ENCODE measurements around the gene TTYH1. TPM values are rescaled to one million over a fixed set of nuclear protein-coding genes. Genes with fewer than 3 reads are reported as not detected.

Gene TTYH1
- total and polyA plus RNA-seq, 9 of the 15 experiments (the other 6 are each of a cell fraction or from before 2014, with no cell fraction given), result 0.08 TPM; not detected in 8

DNA sequence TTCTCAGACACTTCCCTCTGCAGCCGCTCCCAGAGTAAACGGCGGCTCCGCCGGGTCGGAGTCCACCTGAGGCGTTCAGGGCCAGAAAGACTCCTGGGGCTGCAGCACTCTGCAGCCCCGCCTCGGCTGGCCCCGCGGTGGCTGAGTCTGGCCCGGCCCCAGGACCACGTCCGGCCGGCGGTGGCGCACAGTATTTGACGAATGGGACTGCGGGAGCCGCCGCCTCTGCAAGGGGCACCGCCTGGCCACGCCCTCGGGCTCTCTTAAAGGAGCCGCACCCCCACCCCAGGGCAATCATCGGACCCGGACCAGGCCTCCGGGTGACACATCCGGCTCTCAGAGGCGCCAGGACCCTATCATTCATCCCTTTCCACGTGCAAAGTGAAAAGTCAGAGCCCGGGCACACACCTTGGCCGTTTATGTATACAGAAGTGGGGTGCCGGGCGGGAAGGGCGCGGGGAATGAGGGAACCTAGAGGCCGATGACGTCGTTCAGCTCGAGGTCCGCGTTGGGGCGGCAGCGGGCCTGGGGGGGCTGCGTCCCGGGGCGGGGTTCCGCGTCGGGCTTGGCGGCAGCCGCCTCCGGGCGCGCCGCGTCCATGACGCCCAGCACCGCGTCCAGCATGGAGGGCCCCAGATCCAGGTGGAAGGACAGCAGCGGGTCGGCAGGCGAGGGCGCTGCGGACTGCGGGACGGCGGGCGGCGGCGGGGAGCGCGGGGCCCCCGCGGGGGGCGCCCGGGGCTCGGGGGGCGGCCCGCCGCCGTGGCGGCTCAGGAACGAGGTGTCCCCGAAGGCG is 49.6 kb downstream of the TTYH1 start (continued):
- TF ChIP-seq, protein P1, sequence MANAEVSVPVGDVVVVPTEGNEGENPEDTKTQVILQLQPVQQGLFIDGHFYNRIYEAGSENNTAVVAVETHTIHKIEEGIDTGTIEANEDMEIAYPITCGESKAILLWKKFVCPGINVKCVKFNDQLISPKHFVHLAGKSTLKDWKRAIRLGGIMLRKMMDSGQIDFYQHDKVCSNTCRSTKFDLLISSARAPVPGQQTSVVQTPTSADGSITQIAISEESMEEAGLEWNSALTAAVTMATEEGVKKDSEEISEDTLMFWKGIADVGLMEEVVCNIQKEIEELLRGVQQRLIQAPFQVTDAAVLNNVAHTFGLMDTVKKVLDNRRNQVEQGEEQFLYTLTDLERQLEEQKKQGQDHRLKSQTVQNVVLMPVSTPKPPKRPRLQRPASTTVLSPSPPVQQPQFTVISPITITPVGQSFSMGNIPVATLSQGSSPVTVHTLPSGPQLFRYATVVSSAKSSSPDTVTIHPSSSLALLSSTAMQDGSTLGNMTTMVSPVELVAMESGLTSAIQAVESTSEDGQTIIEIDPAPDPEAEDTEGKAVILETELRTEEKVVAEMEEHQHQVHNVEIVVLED (CRISPR knock-in tag; IDR thresholded peaks at IDR 0.05), result no peak
- TF ChIP-seq ZNF408 (CRISPR knock-in tag; IDR thresholded peaks at IDR 0.05; ENCODE audit: low read depth) (no peak), ZNF217 (CRISPR knock-in tag; IDR thresholded peaks at IDR 0.05) (no peak), CC2D1A (IDR thresholded peaks at IDR 0.05) (no peak), TCF7L2 (IDR thresholded peaks at IDR 0.05; ENCODE audit: low read depth, low read length) (no peak), ZKSCAN3 (CRISPR knock-in tag; IDR thresholded peaks at IDR 0.05) (no peak), ATF7 (IDR thresholded peaks at IDR 0.05) (peak; percentile 88), CEBPB (tag; IDR thresholded peaks at IDR 0.05) (no peak), RBFOX2 (IDR thresholded peaks at IDR 0.05; ENCODE audit: low read depth, low read length) (peak; percentile 92), STAG1 (CRISPR knock-in tag; IDR thresholded peaks at IDR 0.05; ENCODE audit: borderline replicate concordance) (no peak), ZNF23 (CRISPR knock-in tag; IDR thresholded peaks at IDR 0.05) (no peak), CBX3 (IDR thresholded peaks at IDR 0.05; ENCODE audit: borderline replicate concordance in 1 of 2, low read length in 2 of 2) (no peak), RBM34 (IDR thresholded peaks at IDR 0.05; ENCODE audit: borderline replicate concordance, insufficient read depth, low read length) (no peak), CTBP1 (IDR thresholded peaks at IDR 0.05; ENCODE audit: borderline replicate concordance) (peak; percentile 45; the same call in 1 of the 2 replicates), CBX5 (IDR thresholded peaks at IDR 0.05; ENCODE audit: borderline replicate concordance, low read depth) (no peak), MTA1 (IDR thresholded peaks at IDR 0.05; ENCODE audit: borderline replicate concordance) (peak; percentile 95)
- TF ChIP-seq, protein P2, sequence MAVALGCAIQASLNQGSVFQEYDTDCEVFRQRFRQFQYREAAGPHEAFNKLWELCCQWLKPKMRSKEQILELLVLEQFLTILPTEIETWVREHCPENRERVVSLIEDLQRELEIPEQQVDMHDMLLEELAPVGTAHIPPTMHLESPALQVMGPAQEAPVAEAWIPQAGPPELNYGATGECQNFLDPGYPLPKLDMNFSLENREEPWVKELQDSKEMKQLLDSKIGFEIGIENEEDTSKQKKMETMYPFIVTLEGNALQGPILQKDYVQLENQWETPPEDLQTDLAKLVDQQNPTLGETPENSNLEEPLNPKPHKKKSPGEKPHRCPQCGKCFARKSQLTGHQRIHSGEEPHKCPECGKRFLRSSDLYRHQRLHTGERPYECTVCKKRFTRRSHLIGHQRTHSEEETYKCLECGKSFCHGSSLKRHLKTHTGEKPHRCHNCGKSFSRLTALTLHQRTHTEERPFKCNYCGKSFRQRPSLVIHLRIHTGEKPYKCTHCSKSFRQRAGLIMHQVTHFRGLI (CRISPR knock-in tag; IDR thresholded peaks at IDR 0.05), result no peak
- TF ChIP-seq, protein P3, sequence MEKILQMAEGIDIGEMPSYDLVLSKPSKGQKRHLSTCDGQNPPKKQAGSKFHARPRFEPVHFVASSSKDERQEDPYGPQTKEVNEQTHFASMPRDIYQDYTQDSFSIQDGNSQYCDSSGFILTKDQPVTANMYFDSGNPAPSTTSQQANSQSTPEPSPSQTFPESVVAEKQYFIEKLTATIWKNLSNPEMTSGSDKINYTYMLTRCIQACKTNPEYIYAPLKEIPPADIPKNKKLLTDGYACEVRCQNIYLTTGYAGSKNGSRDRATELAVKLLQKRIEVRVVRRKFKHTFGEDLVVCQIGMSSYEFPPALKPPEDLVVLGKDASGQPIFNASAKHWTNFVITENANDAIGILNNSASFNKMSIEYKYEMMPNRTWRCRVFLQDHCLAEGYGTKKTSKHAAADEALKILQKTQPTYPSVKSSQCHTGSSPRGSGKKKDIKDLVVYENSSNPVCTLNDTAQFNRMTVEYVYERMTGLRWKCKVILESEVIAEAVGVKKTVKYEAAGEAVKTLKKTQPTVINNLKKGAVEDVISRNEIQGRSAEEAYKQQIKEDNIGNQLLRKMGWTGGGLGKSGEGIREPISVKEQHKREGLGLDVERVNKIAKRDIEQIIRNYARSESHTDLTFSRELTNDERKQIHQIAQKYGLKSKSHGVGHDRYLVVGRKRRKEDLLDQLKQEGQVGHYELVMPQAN (IDR thresholded peaks at IDR 0.05; ENCODE audit: borderline replicate concordance), result peak; percentile 79; the same call in 1 of the 2 replicates
- TF ChIP-seq, protein P4, sequence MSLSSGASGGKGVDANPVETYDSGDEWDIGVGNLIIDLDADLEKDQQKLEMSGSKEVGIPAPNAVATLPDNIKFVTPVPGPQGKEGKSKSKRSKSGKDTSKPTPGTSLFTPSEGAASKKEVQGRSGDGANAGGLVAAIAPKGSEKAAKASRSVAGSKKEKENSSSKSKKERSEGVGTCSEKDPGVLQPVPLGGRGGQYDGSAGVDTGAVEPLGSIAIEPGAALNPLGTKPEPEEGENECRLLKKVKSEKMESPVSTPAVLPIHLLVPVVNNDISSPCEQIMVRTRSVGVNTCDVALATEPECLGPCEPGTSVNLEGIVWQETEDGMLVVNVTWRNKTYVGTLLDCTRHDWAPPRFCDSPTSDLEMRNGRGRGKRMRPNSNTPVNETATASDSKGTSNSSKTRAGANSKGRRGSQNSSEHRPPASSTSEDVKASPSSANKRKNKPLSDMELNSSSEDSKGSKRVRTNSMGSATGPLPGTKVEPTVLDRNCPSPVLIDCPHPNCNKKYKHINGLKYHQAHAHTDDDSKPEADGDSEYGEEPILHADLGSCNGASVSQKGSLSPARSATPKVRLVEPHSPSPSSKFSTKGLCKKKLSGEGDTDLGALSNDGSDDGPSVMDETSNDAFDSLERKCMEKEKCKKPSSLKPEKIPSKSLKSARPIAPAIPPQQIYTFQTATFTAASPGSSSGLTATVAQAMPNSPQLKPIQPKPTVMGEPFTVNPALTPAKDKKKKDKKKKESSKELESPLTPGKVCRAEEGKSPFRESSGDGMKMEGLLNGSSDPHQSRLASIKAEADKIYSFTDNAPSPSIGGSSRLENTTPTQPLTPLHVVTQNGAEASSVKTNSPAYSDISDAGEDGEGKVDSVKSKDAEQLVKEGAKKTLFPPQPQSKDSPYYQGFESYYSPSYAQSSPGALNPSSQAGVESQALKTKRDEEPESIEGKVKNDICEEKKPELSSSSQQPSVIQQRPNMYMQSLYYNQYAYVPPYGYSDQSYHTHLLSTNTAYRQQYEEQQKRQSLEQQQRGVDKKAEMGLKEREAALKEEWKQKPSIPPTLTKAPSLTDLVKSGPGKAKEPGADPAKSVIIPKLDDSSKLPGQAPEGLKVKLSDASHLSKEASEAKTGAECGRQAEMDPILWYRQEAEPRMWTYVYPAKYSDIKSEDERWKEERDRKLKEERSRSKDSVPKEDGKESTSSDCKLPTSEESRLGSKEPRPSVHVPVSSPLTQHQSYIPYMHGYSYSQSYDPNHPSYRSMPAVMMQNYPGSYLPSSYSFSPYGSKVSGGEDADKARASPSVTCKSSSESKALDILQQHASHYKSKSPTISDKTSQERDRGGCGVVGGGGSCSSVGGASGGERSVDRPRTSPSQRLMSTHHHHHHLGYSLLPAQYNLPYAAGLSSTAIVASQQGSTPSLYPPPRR (CRISPR knock-in tag; IDR thresholded peaks at IDR 0.05; ENCODE audit: borderline replicate concordance), result no peak

Measured in K562 (cell line).